GM18520 (cell line): Measurements from ENCODE around the gene FXYD7.
"Not testable (repeated sequence)": the region's sequence is repeated elsewhere in the genome, so short reads cannot be mapped to it uniquely, and the experiment has no call there.

Experiments used
- ATAC-seq: cut with Tn5 transposase; IDR thresholded peaks from one replicate; pipeline ENCODE4 v1.9.1; 2021; ENCODE audit not compliant: unreplicated experiment

FXYD7 gene

DNA sequence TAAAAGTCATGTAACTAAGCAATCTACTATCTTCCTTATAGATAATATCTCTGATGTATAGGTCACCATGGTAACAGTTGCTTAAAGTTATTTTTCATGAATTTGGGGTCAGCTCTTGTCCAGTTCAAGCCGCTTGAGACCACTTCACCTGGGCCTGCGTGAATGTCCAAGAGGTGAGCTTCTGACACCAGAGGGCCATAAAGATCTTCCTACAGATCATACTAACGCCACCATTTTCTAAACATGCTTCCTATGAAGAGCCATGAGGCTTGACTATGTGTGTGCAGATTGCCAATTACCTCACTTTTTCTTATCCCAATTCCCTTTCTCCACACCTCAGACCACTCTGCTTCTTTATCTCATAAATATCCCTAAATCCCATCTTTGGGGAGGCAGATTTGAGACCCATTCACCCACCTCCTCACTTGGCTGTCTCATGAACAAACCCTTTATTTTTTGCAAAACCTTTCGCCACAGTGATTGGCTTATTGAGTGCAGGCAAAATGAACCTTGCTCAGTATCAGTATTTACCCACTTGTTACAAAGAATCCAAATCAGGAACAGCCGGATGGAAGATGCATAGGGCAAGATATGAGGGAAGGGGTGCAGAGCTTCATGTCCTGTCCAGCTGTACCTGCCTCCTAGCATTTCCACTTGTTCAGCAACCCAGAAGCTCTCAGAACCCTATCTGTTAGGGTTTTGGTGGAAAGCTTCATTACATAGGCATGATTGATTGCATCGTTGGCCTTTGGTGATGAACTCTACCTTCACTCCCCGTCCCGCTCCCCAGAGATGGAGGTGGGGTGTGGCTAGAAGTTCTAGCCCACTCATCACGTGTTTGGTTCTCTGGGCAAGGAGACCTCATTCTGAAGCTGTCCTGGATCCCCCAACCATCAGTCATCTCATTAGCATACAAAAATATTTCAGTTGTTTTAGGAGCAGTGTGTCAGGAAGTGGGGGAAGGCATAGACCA, 51.2 kb downstream of the FXYD7 start:
- ATAC-seq = no peak

GRCh38 chr19:35195830-35196229, 52.8 kb downstream of the FXYD7 start:
- ATAC-seq = no peak

- ATAC-seq = not testable (repeated sequence)
These were observed 53.8 kb downstream of the FXYD7 start for GRCh38 chr19:35196861-35197260.

DNA sequence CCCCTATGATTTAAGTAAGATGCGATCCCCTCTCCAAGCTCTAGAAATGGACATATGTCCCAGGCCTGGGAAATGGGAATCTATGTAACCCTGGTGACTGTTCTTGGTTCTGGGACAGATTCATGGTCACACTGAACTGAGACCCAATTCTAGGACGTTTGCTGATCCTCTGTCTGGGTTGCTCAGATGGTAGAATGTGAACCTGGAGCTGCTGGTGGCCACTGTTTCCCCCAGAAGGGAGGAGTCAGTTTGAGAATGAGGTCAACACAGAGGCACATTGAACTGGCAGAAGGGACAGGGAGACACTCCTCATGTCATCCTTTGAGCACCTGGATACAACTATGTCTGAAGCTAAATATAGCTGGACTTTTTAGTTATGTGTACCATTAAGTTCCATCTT, 56.4 kb downstream of the FXYD7 start:
- no peak for ATAC-seq

DNA sequence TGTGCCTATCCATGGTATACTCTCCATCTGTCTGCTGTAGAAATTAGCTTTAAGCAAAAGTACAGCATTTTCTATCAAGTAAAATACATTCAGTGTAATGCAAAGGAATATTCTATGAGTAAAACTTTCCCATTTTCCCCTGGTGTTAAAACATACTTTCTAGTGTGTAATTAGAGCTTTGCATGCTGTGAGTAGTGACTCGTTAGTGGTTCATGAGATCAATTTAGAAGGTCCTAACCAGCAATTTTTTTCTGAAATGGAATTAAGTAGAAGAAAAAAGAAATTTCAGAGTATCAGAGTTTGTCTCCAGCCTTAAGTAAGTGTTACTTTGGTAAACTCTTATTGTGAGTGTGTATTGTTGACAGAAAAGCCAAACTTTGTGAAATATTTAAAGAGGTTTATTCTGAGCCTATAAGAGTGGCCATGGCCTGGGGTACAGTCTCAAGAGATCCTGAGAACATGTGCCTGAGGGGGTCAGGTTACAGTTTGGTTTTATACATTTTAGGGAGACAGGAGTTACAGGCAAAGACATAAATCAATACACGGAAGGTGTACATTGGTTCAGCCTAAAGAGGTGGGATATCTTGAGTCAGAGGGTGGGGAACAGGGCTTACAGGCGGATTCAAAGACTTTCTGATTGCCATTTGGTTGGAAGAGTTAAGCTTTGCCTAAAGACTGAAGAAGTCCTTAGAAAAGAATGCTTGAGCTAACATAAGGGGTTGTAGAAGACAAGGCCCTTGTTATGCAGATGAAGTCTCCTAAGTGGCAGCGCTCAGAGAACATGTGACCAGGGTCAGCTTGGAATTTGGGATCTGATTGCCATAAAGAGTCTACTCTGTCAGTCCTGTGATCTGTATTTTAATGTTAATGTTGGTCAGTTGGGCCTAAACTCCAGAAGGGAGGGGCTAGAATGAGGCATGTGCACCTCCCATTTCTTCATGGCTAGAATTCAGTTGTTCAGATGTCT, 60.0 kb downstream of the FXYD7 start:
- no peak for ATAC-seq
